ENCODE results near the gene MAGOH.

DNA sequence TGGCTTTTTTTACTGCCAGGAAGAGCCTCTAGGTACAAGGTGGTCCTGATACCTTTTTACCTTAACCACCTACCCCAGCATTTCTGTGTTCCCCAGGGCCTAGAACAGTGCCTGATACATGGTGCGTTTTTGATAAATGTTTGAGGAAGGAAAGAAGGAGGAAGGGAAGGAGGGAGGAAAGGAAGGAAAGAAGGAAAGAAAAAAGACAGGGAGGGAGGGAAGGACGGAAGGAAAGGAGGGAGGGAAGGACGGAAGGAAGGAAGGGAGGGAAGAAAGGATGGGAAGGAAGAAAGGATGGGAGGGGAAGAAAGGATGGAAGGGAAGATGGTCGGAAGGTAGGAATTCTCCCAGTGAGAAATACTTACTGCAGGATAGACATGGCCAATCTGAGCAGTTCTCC, 12.0 kb upstream of the MAGOH start:
- TF ChIP-seq, protein P1, sequence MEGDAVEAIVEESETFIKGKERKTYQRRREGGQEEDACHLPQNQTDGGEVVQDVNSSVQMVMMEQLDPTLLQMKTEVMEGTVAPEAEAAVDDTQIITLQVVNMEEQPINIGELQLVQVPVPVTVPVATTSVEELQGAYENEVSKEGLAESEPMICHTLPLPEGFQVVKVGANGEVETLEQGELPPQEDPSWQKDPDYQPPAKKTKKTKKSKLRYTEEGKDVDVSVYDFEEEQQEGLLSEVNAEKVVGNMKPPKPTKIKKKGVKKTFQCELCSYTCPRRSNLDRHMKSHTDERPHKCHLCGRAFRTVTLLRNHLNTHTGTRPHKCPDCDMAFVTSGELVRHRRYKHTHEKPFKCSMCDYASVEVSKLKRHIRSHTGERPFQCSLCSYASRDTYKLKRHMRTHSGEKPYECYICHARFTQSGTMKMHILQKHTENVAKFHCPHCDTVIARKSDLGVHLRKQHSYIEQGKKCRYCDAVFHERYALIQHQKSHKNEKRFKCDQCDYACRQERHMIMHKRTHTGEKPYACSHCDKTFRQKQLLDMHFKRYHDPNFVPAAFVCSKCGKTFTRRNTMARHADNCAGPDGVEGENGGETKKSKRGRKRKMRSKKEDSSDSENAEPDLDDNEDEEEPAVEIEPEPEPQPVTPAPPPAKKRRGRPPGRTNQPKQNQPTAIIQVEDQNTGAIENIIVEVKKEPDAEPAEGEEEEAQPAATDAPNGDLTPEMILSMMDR (IDR thresholded peaks at IDR 0.05), result no peak
- TF ChIP-seq POLR2A (IDR thresholded peaks at IDR 0.05), result no peak
